ENCODE measurements around the gene BNC2. TPM values are rescaled to one million over a fixed set of nuclear protein-coding genes. Genes with fewer than 3 reads are reported as not detected.
"Not testable (repeated sequence)": the region's sequence is repeated elsewhere in the genome, so short reads cannot be mapped to it uniquely, and the experiment has no call there.

Gene BNC2
- polyA plus RNA-seq, 1 donor, result 8.9 TPM

DNA sequence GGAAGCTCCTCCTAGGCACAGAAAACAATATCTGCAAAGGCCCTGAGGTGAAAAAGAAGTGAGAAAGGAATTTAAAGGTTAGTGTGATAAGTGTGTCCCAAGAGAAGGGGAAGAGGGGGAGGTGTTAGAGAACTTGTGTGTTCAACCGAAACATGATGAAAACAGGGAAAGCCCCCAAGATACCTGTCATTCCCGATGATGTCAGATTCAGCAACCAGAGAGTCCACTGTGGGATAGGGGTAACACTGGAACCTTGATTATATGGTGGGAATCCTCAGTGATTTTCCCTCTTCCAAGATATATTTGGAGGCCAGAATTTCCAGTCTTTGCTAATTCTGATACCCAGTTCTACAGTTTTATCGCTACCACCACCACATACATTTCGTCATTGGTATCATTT, 15.5 kb upstream of the BNC2 start:
- 100% methylated on average over 1 of the region's 4 CpGs for WGBS (ENCODE audit: insufficient coverage, low lambda C conversion rate)

DNA sequence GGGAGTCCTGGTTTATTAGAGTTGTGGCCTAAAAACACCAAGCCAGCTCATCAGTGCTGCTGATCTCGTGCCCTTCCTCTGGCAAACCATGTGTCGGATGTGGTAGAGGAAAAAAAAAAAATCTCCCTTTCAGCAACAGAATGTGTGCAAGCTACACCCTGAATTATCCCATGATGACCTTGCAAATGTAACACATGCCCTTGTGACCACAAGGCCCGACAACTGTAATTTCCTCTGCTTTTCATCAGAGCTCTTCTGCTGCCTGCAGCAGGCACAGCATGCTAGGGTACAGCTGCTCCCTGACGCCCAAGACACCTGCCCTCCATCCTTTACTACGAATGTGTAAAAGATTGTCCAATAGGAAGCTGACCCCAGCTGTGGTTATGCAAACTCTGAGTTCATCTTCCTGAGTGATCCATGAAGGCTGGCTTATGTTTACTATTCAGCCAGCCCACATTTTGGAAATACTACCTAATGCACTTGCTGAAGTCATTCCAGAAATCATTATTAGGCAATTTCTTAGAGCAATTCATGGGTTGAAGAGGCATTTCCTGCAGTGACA, 14.6 kb upstream of the BNC2 start:
- no peak overlapping the region for H3K4me3 ChIP-seq (ENCODE audit: low read length)
- no peaks in the 10 kb centered on the region for H3K9me3 ChIP-seq (ENCODE audit: control insufficient read depth, low read depth, low read length)
- no peaks in the 10 kb centered on the region for H3K27me3 ChIP-seq (ENCODE audit: control insufficient read depth, insufficient read depth, low read length)
- no peaks in the 10 kb centered on the region for H3K36me3 ChIP-seq (ENCODE audit: control insufficient read depth, insufficient read depth, low read length)
- H3K27ac ChIP-seq (ENCODE audit: low read length), result no peak overlapping the region
- no CpG with 5 or more reads among the region's 5 CpGs for WGBS (ENCODE audit: insufficient coverage, low lambda C conversion rate)
- no peaks in the 10 kb centered on the region for H3K4me1 ChIP-seq (ENCODE audit: control insufficient read depth, insufficient read depth, low read length)
- DNase-seq, result no peak

More for the DNA sequence above, 15.5 kb upstream of the BNC2 start:
- Histone ChIP-seq H3K27me3 (ENCODE audit: control insufficient read depth, insufficient read depth, low read length) (no peaks in the 10 kb centered on the region), H3K36me3 (ENCODE audit: control insufficient read depth, insufficient read depth, low read length) (no peaks in the 10 kb centered on the region), H3K4me1 (ENCODE audit: control insufficient read depth, insufficient read depth, low read length) (no peaks in the 10 kb centered on the region), H3K9me3 (ENCODE audit: control insufficient read depth, low read depth, low read length) (no peaks in the 10 kb centered on the region), H3K4me3 (ENCODE audit: low read length) (no peak overlapping the region), H3K27ac (ENCODE audit: low read length) (no peak overlapping the region)
- no peak for DNase-seq

- Histone ChIP-seq H3K4me1 (ENCODE audit: control insufficient read depth, insufficient read depth, low read length) (no peaks in the 10 kb centered on the region), H3K9me3 (ENCODE audit: control insufficient read depth, low read depth, low read length) (no peaks in the 10 kb centered on the region), H3K4me3 (ENCODE audit: low read length) (no peak overlapping the region), H3K36me3 (ENCODE audit: control insufficient read depth, insufficient read depth, low read length) (no peaks in the 10 kb centered on the region), H3K27me3 (ENCODE audit: control insufficient read depth, insufficient read depth, low read length) (no peaks in the 10 kb centered on the region), H3K27ac (ENCODE audit: low read length) (no peak overlapping the region)
- DNase-seq, result no peak
- WGBS (ENCODE audit: insufficient coverage, low lambda C conversion rate), result 67% methylated on average over 1 of the region's 3 CpGs
Observed at GRCh38 chr9:16884373-16884772, 13.9 kb upstream of the BNC2 start.

- no peak overlapping the region for H3K27ac ChIP-seq (ENCODE audit: low read length)
- 70% methylated on average over 2 of the region's 6 CpGs for WGBS (ENCODE audit: insufficient coverage, low lambda C conversion rate)
Observed at GRCh38 chr9:16883586-16883985, 13.1 kb upstream of the BNC2 start.

GRCh38 chr9:16882440-16882839, 12.0 kb upstream of the BNC2 start:
- not testable (repeated sequence) for H3K27ac ChIP-seq (ENCODE audit: low read length); H3K9me3 ChIP-seq (ENCODE audit: control insufficient read depth, low read depth, low read length); H3K4me1 ChIP-seq (ENCODE audit: control insufficient read depth, insufficient read depth, low read length); DNase-seq; H3K4me3 ChIP-seq (ENCODE audit: low read length); H3K36me3 ChIP-seq (ENCODE audit: control insufficient read depth, insufficient read depth, low read length); H3K27me3 ChIP-seq (ENCODE audit: control insufficient read depth, insufficient read depth, low read length)
- 96% methylated on average over 4 of the region's 6 CpGs for whole genome bisulfite sequencing (ENCODE audit: insufficient coverage, low lambda C conversion rate)

More at GRCh38 chr9:16883586-16883985, 13.1 kb upstream of the BNC2 start:
- Histone ChIP-seq H3K4me3 (ENCODE audit: low read length) (no peak overlapping the region), H3K27me3 (ENCODE audit: control insufficient read depth, insufficient read depth, low read length) (no peaks in the 10 kb centered on the region), H3K4me1 (ENCODE audit: control insufficient read depth, insufficient read depth, low read length) (no peaks in the 10 kb centered on the region), H3K36me3 (ENCODE audit: control insufficient read depth, insufficient read depth, low read length) (no peaks in the 10 kb centered on the region), H3K9me3 (ENCODE audit: control insufficient read depth, low read depth, low read length) (no peaks in the 10 kb centered on the region)
- DNase-seq, result no peak

- Histone ChIP-seq H3K4me3 (ENCODE audit: low read length) (no peak overlapping the region), H3K36me3 (ENCODE audit: control insufficient read depth, insufficient read depth, low read length) (no peaks in the 10 kb centered on the region), H3K4me1 (ENCODE audit: control insufficient read depth, insufficient read depth, low read length) (no peaks in the 10 kb centered on the region), H3K27ac (ENCODE audit: low read length) (no peak overlapping the region), H3K9me3 (ENCODE audit: control insufficient read depth, low read depth, low read length) (peaks cover 6% of the 10 kb centered on the region), H3K27me3 (ENCODE audit: control insufficient read depth, insufficient read depth, low read length) (no peaks in the 10 kb centered on the region)
- WGBS (ENCODE audit: insufficient coverage, low lambda C conversion rate), result 100% methylated on average over 1 of the region's 2 CpGs
- DNase-seq, result no peak
Observed at GRCh38 chr9:16879416-16879815, 8.9 kb upstream of the BNC2 start.

DNA sequence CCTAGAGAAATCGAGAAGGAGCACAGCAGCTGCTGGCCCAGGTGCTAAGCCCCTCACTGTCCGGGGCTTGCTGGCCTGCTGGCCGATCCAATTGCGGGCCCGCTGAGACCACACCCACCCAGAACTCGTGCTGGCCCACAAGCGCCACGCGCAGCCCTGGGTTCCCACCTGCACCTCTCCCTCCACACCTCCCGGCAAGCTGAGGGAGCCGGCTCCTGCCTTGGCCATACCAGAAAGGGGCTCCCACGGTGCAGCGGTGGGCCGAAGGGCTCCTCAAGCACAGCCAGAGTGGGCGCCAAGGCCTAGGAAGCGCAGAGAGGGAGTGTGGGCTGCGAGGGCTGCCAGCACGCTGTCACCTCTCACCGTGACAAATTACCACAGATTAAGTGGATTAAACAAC, 6.8 kb upstream of the BNC2 start:
- no peak for DNase-seq
- H3K4me3 ChIP-seq (ENCODE audit: low read length), result no peak overlapping the region
- no peaks in the 10 kb centered on the region for H3K36me3 ChIP-seq (ENCODE audit: control insufficient read depth, insufficient read depth, low read length)
- H3K27ac ChIP-seq (ENCODE audit: low read length), result no peak overlapping the region
- no peaks in the 10 kb centered on the region for H3K4me1 ChIP-seq (ENCODE audit: control insufficient read depth, insufficient read depth, low read length)
- no peaks in the 10 kb centered on the region for H3K27me3 ChIP-seq (ENCODE audit: control insufficient read depth, insufficient read depth, low read length)
- WGBS (ENCODE audit: insufficient coverage, low lambda C conversion rate), result no CpG with 5 or more reads among the region's 19 CpGs
- peaks cover 6% of the 10 kb centered on the region for H3K9me3 ChIP-seq (ENCODE audit: control insufficient read depth, low read depth, low read length)

DNA sequence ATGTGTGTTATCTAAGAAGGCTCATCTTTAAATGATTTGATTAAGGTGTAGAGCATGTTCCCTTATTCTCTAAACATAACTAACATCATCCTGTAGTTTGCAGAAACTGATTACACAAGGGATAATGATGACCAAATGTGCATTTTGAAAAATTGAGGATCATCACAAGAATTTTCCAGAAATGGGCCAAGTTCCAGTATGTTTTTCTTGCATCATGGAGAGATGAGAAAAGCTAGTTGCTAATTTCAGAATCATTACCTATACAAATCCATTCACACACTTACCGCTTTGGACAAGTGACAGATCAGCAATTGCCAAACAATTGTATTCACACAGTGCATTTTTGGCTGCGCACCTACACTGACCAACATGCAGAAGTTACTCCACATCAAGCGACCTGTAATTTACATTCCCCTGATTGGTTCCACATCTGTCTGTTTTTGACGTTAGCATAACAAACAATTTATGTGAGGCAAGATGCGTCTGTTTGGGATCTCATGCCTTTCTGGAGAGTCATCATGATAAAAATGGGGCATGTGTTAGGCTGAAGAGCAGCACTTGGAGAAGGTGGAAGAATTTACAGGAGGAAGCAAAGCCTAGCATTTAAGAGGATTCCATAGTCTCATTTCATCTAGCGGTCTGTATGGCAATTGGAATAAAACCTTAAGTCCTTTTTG, 2.8 kb upstream of the BNC2 start:
- WGBS (ENCODE audit: insufficient coverage, low lambda C conversion rate), result 83% methylated on average over 1 of the region's 6 CpGs
- H3K27ac ChIP-seq (ENCODE audit: low read length), result no peak overlapping the region
- DNase-seq, result no peak

DNA sequence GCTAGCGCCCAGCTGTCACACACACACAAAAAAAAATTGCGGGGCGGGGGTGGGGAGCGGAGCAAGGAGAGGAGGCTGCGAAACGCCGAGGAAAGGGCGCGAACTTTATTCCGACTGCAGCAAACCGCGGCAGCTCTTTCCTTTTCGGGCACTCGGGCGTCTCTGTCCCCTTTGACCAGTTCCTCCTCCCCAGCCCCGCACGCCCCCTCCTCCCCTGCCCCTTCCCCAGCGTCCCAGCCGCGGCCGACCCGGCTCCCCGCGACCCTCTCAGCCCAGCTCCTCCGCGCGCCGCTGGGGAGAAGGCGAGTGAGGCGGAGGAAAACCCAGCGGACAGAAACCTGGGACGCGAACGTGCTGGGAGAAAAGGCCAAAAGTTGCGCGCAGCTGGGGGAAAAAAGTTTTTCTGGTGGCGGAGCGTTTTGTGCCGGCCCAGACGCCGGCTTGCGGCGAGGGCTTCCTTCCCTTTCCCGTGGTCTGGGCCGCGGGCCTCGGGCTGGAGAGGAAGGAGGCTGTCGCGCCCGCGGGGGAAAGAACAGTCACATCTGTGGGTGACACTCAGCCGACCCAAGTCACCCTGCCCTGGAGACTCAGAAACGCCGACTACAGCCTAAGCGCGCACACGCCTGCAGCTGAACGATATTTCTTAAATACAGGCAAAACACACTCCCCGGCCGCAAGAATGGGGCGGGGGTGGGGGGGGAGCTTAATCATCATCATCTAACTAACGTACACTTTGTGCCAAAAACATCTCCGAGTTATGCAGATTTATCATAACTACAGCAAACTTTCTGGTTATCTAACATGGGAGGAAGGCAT, 1.1 kb upstream of the BNC2 start:
- Histone ChIP-seq H3K27me3 (ENCODE audit: control insufficient read depth, insufficient read depth, low read length) (peaks cover 2% of the 10 kb centered on the region), H3K27ac (ENCODE audit: low read length) (peak overlapping the region; percentile 68), H3K4me3 (ENCODE audit: low read length) (peak overlapping the region; percentile 62), H3K9me3 (ENCODE audit: control insufficient read depth, low read depth, low read length) (no peaks in the 10 kb centered on the region), H3K4me1 (ENCODE audit: control insufficient read depth, insufficient read depth, low read length) (no peaks in the 10 kb centered on the region), H3K36me3 (ENCODE audit: control insufficient read depth, insufficient read depth, low read length) (no peaks in the 10 kb centered on the region)
- no CpG with 5 or more reads among the region's 63 CpGs for WGBS (ENCODE audit: insufficient coverage, low lambda C conversion rate)
- DNase-seq, result peak in 1 of 2 donors; percentile 67

More for the DNA sequence above, 2.8 kb upstream of the BNC2 start:
- Histone ChIP-seq H3K4me3 (ENCODE audit: low read length) (no peak overlapping the region), H3K36me3 (ENCODE audit: control insufficient read depth, insufficient read depth, low read length) (no peaks in the 10 kb centered on the region), H3K4me1 (ENCODE audit: control insufficient read depth, insufficient read depth, low read length) (no peaks in the 10 kb centered on the region), H3K27me3 (ENCODE audit: control insufficient read depth, insufficient read depth, low read length) (peaks cover 2% of the 10 kb centered on the region), H3K9me3 (ENCODE audit: control insufficient read depth, low read depth, low read length) (peaks cover 6% of the 10 kb centered on the region)

DNA sequence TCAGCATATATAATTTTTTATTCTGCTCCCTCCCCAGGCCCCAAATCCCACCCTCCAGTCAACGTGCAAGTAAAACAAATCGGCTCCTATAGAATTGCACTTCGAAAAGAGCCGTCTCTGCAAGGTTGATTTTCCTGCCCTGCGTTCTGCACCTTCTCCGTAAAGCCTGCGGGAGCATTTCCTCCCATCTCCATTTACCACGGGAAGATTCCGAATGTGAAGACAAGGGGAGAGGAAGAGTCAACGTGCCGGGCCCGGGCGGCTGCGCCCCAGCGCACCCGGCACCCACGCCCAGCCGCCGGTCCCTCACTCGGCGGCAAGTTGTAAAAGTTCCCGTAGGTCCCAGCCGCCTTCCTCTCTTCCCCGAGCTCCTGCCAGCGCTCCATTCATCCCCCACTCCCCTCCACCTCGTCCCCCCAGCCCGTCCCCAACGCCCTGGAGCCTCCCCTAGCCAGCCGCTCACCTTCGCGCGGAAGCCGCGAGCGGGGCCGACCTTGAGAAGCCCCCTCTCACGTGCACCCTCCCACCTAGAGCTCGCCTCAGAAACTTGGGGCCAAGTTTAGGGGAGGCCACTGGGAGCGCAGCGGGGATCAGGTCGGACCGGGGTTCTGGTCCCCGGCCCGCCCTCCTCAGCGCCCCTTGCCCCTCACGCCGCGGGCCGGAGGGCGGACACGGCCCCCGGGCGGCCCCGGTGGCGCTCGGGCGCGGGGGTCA, 431 bp downstream of the BNC2 start:
- Histone ChIP-seq H3K27me3 (ENCODE audit: control insufficient read depth, insufficient read depth, low read length) (peaks cover 2% of the 10 kb centered on the region), H3K27ac (ENCODE audit: low read length) (peak overlapping the region; percentile 48), H3K4me3 (ENCODE audit: low read length) (peak overlapping the region; percentile 62), H3K36me3 (ENCODE audit: control insufficient read depth, insufficient read depth, low read length) (no peaks in the 10 kb centered on the region), H3K9me3 (ENCODE audit: control insufficient read depth, low read depth, low read length) (no peaks in the 10 kb centered on the region), H3K4me1 (ENCODE audit: control insufficient read depth, insufficient read depth, low read length) (no peaks in the 10 kb centered on the region)
- WGBS (ENCODE audit: insufficient coverage, low lambda C conversion rate), result no CpG with 5 or more reads among the region's 58 CpGs
- DNase-seq, result peak in 1 of 2 donors; percentile 52
